Loucy (cell line): ENCODE measurements around the gene RBM44.

Experiments
- EZH2phosphoT487 ChIP-seq: fragments of 200-600 bp; IDR thresholded peaks from 2 replicates; pipeline ENCODE4 v1.6.1; 2018; ENCODE audit warnings: antibody characterized with exemption, mild to moderate bottlenecking, moderate library complexity, borderline replicate concordance
- TF ChIP-seq, protein P1 (sequence below): fragments of 200-600 bp; sonication (generic); conservative IDR thresholded peaks from 2 replicates; pipeline ENCODE4 v1.5.1; 2014; ENCODE audit warnings: mild to moderate bottlenecking, antibody characterized with exemption, low read length

DNA sequence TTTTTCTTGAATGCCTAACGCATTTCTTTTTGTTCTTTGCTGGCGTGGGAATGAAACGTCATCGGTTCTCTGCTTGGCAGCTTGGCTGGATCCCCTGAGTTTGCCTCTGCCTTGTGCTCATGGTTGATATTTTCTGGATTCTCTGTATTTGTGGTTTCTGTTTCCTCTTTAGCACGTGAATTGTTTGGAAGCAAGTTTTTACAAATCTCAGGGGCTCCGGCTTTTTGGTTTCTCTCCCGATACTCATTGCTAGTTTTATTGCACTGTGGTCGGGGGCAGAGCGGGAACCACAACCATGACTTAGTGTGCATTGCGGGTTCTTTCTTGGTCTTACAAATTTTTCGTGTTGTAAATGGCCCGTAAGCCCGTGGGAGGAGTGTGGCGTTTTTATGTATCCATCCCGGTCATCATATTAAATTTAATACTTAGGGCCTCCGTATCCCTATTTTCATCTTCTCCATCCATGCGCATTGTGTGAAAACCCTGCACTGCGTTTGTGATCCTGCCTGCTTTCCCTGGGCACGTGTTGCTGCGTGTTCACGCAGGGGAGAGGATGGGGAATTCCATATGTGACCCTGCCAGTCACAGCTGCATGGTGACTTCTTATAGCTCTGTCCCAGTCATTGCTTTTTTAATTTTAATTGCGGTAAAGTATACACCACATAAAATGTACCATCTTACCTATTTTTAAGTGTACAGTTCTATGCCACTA lies 70.2 kb downstream of the RBM44 start:
- TF ChIP-seq, protein P1, sequence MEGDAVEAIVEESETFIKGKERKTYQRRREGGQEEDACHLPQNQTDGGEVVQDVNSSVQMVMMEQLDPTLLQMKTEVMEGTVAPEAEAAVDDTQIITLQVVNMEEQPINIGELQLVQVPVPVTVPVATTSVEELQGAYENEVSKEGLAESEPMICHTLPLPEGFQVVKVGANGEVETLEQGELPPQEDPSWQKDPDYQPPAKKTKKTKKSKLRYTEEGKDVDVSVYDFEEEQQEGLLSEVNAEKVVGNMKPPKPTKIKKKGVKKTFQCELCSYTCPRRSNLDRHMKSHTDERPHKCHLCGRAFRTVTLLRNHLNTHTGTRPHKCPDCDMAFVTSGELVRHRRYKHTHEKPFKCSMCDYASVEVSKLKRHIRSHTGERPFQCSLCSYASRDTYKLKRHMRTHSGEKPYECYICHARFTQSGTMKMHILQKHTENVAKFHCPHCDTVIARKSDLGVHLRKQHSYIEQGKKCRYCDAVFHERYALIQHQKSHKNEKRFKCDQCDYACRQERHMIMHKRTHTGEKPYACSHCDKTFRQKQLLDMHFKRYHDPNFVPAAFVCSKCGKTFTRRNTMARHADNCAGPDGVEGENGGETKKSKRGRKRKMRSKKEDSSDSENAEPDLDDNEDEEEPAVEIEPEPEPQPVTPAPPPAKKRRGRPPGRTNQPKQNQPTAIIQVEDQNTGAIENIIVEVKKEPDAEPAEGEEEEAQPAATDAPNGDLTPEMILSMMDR: no peak
- TF ChIP-seq EZH2phosphoT487: no peak
